SK-N-MC (cell line): ENCODE results near the gene MCMBP.

Source experiments
- EZH2 ChIP-seq: fragments of 200-600 bp; sonication (generic); IDR thresholded peaks from one replicate; pipeline ENCODE4 v1.6.1; 2017; ENCODE audit warnings: antibody characterized with exemption
- FOXP2 ChIP-seq: optimal IDR thresholded peaks from 2 replicates; pipeline ENCODE3; 2011; ENCODE audit warnings: mild to moderate bottlenecking, moderate library complexity; ENCODE audit not compliant: insufficient read depth; ENCODE audit errors: extremely low read length, control extremely low read depth
- POLR2AphosphoS5 ChIP-seq: IDR thresholded peaks from 2 replicates; pipeline ENCODE4 v1.6.1; 2012; ENCODE audit warnings: mild to moderate bottlenecking, low read depth, low read length, borderline replicate concordance

- TF ChIP-seq EZH2 (no peak), POLR2AphosphoS5 (no peak), FOXP2 (no peak)
These were observed 45.9 kb downstream of the MCMBP start for GRCh38 chr10:119826771-119827170.
